Smooth muscle cell (in vitro differentiated cells): ENCODE data around the gene AGR3. TPM values are rescaled to one million over a fixed set of nuclear protein-coding genes. Genes with fewer than 3 reads are reported as not detected.

Experiments used
- DNase-seq: peaks from one replicate; lab custom pipeline; 2025; ENCODE audit not compliant: unreplicated experiment; lab: John Stamatoyannopoulos, UW
- H2AFZ ChIP-seq: fragments of 200-600 bp; sonication (generic); 2 replicates; pipeline ENCODE4 v1.6.0; 2016; ENCODE audit warnings: antibody characterized with exemption, low read depth, mild to moderate bottlenecking
- H3F3A ChIP-seq: fragments of 200-600 bp; sonication (generic); 2 replicates; pipeline ENCODE4 v1.6.0; 2017; ENCODE audit warnings: antibody characterized with exemption, low read depth
- H3K27ac ChIP-seq: fragments of 200-600 bp; sonication (generic); 2 replicates; pipeline ENCODE4 v1.5.1; 2016; ENCODE audit warnings: low read depth, mild to moderate bottlenecking
- H3K27me3 ChIP-seq: fragments of 200-600 bp; sonication (generic); 2 replicates; pipeline ENCODE4 v1.6.1; 2016; ENCODE audit warnings: low read depth, mild to moderate bottlenecking
- H3K36me3 ChIP-seq: fragments of 200-600 bp; sonication (generic); 2 replicates; pipeline ENCODE4 v1.5.1; 2016; ENCODE audit warnings: low read depth
- H3K4me1 ChIP-seq: fragments of 200-600 bp; sonication (generic); 2 replicates; pipeline ENCODE4 v1.5.1; 2016; ENCODE audit warnings: low read depth
- H3K4me2 ChIP-seq: fragments of 200-600 bp; sonication (generic); 2 replicates; pipeline ENCODE4 v1.6.0; 2016; ENCODE audit warnings: mild to moderate bottlenecking
- H3K4me3 ChIP-seq: fragments of 200-600 bp; sonication (generic); 2 replicates; pipeline ENCODE4 v1.5.1; 2016; ENCODE audit warnings: mild to moderate bottlenecking
- H3K79me2 ChIP-seq: fragments of 200-600 bp; sonication (generic); 2 replicates; pipeline ENCODE4 v1.6.0; 2016; ENCODE audit warnings: low read depth, mild to moderate bottlenecking
- H3K9ac ChIP-seq: fragments of 200-600 bp; sonication (generic); 2 replicates; pipeline ENCODE4 v1.6.0; 2016; ENCODE audit warnings: low read depth
- H3K9me3 ChIP-seq: fragments of 200-600 bp; sonication (generic); replicated peaks from 2 replicates; pipeline ENCODE4 v1.5.1; 2016; ENCODE audit warnings: low read depth
- H4K20me1 ChIP-seq: fragments of 200-600 bp; sonication (generic); 2 replicates; pipeline ENCODE4 v1.6.0; 2016; ENCODE audit warnings: low read depth
- WGBS: methylation state at CpG from one replicate; pipeline ENCODE4 v1.1.7; 2016; ENCODE audit warnings: low lambda C conversion rate; 5-methylcytosine and 5-hydroxymethylcytosine counted together
- polyA plus RNA-seq: library from polyadenylated mRNA; unstranded; fragments of >200 nt; fragmentation: Nextera tagmentation; extraction: Ambion mirVana; gene quantifications from 2 replicates; pipeline ENCODE4 v1.2.1, GENCODE V29; 2016
- total RNA-seq: library from RNA; depleted of rRNA; stranded (reverse); fragments of >200 nt; gene quantifications from 2 replicates; pipeline ENCODE4 v1.2.3, GENCODE V29; 2014
- TF ChIP-seq, protein P1 (sequence below): fragments of 200-600 bp; sonication (generic); IDR thresholded peaks from 2 replicates; pipeline ENCODE4 v1.5.1; 2017; ENCODE audit warnings: borderline replicate concordance, mild to moderate bottlenecking, antibody characterized with exemption; ENCODE audit not compliant: insufficient read depth, poor library complexity, severe bottlenecking

AGR3 gene
- total and polyA plus RNA-seq, 2 experiments from 2014 or later, result not detected

DNA sequence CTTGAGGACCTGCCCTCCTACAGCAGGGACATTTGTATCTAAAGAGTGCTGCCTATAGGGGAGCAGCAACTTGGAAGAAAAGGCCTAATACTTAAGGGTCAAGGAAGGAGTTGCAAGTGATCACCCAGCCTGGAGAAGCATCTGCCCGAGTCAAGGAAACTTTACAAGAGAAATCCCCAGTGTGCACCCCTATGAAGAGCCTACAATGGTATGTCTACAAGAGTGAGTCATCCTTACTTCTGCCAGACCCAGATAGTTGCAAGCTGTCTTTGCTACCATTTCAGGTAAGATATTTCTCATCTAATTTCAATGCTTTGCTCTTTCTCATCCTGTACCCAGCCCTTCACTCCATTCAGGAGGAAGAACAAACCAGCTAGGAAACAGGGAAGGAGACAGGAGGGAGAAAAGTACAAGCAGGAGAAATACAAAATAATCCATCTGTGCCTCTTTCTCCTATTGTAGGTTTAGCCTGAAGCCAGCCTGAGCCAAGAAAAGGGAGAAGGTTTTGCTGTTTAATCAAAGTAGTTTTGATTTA lies 34.4 kb upstream of the AGR3 start:
- WGBS, result 0% methylated on average over 1 of the region's 1 CpG
- Histone ChIP-seq H3K4me3 (peak overlapping the region; percentile 12), H3K4me1 (peaks cover 13% of the 10 kb centered on the region), H3K79me2 (no peaks in the 10 kb centered on the region), H4K20me1 (no peaks in the 10 kb centered on the region), H3K4me2 (peak overlapping the region; percentile 74), H3K27ac (peak overlapping the region; percentile 64), H3K27me3 (no peaks in the 10 kb centered on the region), H3K9me3 (no peaks in the 10 kb centered on the region), H3F3A (peaks cover 11% of the 10 kb centered on the region), H2AFZ (peak overlapping the region; percentile 61), H3K9ac (no peak overlapping the region), H3K36me3 (no peaks in the 10 kb centered on the region)
- DNase-seq, result no peak
- TF ChIP-seq, protein P1, sequence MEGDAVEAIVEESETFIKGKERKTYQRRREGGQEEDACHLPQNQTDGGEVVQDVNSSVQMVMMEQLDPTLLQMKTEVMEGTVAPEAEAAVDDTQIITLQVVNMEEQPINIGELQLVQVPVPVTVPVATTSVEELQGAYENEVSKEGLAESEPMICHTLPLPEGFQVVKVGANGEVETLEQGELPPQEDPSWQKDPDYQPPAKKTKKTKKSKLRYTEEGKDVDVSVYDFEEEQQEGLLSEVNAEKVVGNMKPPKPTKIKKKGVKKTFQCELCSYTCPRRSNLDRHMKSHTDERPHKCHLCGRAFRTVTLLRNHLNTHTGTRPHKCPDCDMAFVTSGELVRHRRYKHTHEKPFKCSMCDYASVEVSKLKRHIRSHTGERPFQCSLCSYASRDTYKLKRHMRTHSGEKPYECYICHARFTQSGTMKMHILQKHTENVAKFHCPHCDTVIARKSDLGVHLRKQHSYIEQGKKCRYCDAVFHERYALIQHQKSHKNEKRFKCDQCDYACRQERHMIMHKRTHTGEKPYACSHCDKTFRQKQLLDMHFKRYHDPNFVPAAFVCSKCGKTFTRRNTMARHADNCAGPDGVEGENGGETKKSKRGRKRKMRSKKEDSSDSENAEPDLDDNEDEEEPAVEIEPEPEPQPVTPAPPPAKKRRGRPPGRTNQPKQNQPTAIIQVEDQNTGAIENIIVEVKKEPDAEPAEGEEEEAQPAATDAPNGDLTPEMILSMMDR, result no peak

DNA sequence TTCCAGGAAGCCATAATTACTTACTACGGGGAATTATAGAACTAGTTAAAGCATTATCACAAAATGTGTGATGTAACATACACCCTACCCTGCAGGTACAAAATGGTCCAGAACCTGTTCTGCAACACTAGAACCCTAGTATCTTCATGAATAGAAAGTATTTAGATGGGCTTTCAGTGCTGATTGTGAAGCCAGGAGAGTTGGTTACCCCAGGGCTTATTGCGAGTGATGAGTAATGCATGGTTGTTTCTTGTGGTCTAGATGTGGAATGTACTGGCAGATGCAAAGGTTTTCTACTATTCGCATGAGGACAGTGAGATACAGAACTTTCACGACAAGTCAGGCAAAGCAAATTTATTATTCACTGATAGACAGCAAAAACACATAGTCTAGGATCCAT lies 33.6 kb upstream of the AGR3 start:
- 26% methylated on average over 4 of the region's 4 CpGs for WGBS

DNA sequence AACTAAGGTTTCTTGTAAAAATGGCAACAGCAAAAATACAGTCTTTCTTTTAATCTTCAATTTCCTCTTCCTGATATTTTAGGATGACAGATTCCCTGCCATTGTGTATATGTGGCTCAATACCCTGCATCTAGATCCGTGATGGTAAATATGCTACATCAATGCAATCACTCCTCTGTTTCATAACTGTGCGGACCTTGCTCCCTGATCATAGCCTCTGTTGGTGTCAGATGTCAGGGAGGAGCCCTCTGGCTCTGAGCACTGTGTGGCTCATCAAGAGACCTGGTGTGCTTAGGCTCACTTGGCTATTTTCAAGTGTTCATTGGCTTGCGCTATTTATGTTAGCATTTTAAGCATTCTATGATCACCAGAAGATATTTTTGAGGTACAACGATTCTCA lies 33.0 kb upstream of the AGR3 start:
- Histone ChIP-seq H3K4me1 (peaks cover 11% of the 10 kb centered on the region), H3K27me3 (no peaks in the 10 kb centered on the region), H3K9me3 (no peaks in the 10 kb centered on the region), H3K9ac (no peak overlapping the region), H3F3A (peaks cover 11% of the 10 kb centered on the region), H3K4me3 (no peak overlapping the region), H3K4me2 (peak overlapping the region; percentile 17), H3K36me3 (no peaks in the 10 kb centered on the region), H3K79me2 (no peaks in the 10 kb centered on the region), H4K20me1 (no peaks in the 10 kb centered on the region), H2AFZ (peak overlapping the region; percentile 37), H3K27ac (peak overlapping the region; percentile 28)
- no peak for DNase-seq
- TF ChIP-seq, protein P1, result no peak
- 66% methylated on average over 4 of the region's 4 CpGs for WGBS

More for the DNA sequence above, 33.6 kb upstream of the AGR3 start:
- DNase-seq, result no peak
- H3K79me2 ChIP-seq, result no peaks in the 10 kb centered on the region
- H3K4me2 ChIP-seq, result peak overlapping the region; percentile 74
- H3F3A ChIP-seq, result peaks cover 11% of the 10 kb centered on the region
- no peak overlapping the region for H3K9ac ChIP-seq
- no peaks in the 10 kb centered on the region for H4K20me1 ChIP-seq
- H3K27me3 ChIP-seq, result no peaks in the 10 kb centered on the region
- H3K4me3 ChIP-seq, result no peak overlapping the region
- TF ChIP-seq, protein P1, result no peak
- H3K4me1 ChIP-seq, result peaks cover 11% of the 10 kb centered on the region
- no peak overlapping the region for H2AFZ ChIP-seq
- no peaks in the 10 kb centered on the region for H3K36me3 ChIP-seq
- peak overlapping the region; percentile 64 for H3K27ac ChIP-seq
- H3K9me3 ChIP-seq, result no peaks in the 10 kb centered on the region

DNA sequence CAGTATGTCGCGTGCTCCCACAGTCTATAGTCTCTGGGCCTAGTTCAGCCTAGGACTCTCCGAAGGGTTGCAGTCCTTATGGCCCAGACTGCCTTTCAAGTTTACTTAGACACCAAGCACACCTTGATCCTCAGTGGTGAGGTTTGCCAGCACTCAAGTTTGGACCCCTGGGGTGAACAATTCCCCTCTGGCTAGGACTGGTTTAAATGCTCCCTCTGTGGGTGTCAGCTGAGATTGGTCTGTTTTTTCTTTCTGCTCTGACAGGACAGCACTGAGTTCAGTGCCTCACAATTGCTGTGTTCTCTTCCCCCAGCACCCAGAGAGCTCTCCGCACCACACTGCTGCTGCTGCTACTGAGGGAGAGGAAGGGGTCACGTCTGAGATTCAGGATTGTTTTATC lies 31.9 kb upstream of the AGR3 start:
- TF ChIP-seq, protein P1, result no peak
- Histone ChIP-seq H3K9me3 (no peaks in the 10 kb centered on the region), H3K27ac (no peak overlapping the region), H3F3A (peaks cover 11% of the 10 kb centered on the region), H3K27me3 (no peaks in the 10 kb centered on the region), H2AFZ (no peak overlapping the region), H3K4me3 (no peak overlapping the region), H3K4me1 (peaks cover 11% of the 10 kb centered on the region), H3K36me3 (no peaks in the 10 kb centered on the region), H3K79me2 (no peaks in the 10 kb centered on the region), H3K4me2 (no peak overlapping the region), H3K9ac (no peak overlapping the region), H4K20me1 (no peaks in the 10 kb centered on the region)
- no peak for DNase-seq
- 79% methylated on average over 5 of the region's 5 CpGs for WGBS
